Measurements from ENCODE around the gene PPP4C.
A peak's percentile ranks its signal among the peaks of the same experiment; 100 is the strongest.
"Not testable (repeated sequence)": the region's sequence is repeated elsewhere in the genome, so short reads cannot be mapped to it uniquely, and the experiment has no call there.

Gene PPP4C

GRCh38 chr16:30075503-30076275 is at the start of gene PPP4C:
TSS of gene PPP4C (plus strand) at chr16:30075994. CDS start at chr16:30076378, 384 bp downstream.
- peaks cover 46% of the 10 kb centered on the region for H3K4me1 Mint-ChIP-seq (ENCODE audit: low read depth)
- H3K27me3 Mint-ChIP-seq = no peaks in the 10 kb centered on the region
- H3K27ac Mint-ChIP-seq = peak within 1 kb of the TSS; percentile 97
- H3K4me3 Mint-ChIP-seq = peak within 1 kb of the TSS; percentile 89
- peak; percentile 93 for DNase-seq
- no peaks in the 10 kb centered on the region for H3K9me3 Mint-ChIP-seq
- peaks cover 85% of the 10 kb centered on the region for H3K36me3 Mint-ChIP-seq (ENCODE audit: low read depth)

GRCh38 chr16:30026449-30026848 is 49.3 kb upstream of the PPP4C start:
- Mint-ChIP-seq H3K9me3 (no peaks in the 10 kb centered on the region), H3K4me3 (no peak overlapping the region), H3K27me3 (peaks cover 45% of the 10 kb centered on the region), H3K36me3 (ENCODE audit: low read depth) (no peaks in the 10 kb centered on the region), H3K4me1 (ENCODE audit: low read depth) (peaks cover 5% of the 10 kb centered on the region), H3K27ac (no peak overlapping the region)
- DNase-seq = no peak

GRCh38 chr16:30027588-30028437 is 48.0 kb upstream of the PPP4C start:
- peaks cover 9% of the 10 kb centered on the region for H3K4me1 Mint-ChIP-seq (ENCODE audit: low read depth)
- no peaks in the 10 kb centered on the region for H3K9me3 Mint-ChIP-seq
- no peak overlapping the region for H3K4me3 Mint-ChIP-seq
- no peak for DNase-seq
- H3K27ac Mint-ChIP-seq = no peak overlapping the region
- H3K36me3 Mint-ChIP-seq (ENCODE audit: low read depth) = no peaks in the 10 kb centered on the region
- H3K27me3 Mint-ChIP-seq = peaks cover 55% of the 10 kb centered on the region

GRCh38 chr16:30028438-30029076 is 47.2 kb upstream of the PPP4C start:
- no peaks in the 10 kb centered on the region for H3K36me3 Mint-ChIP-seq (ENCODE audit: low read depth)
- H3K9me3 Mint-ChIP-seq = no peaks in the 10 kb centered on the region
- peaks cover 9% of the 10 kb centered on the region for H3K4me1 Mint-ChIP-seq (ENCODE audit: low read depth)
- no peak for DNase-seq
- H3K27me3 Mint-ChIP-seq = peaks cover 60% of the 10 kb centered on the region
- H3K27ac Mint-ChIP-seq = no peak overlapping the region
- no peak overlapping the region for H3K4me3 Mint-ChIP-seq

GRCh38 chr16:30030011-30030685 is 45.6 kb upstream of the PPP4C start:
- H3K36me3 Mint-ChIP-seq (ENCODE audit: low read depth) = no peaks in the 10 kb centered on the region
- no peak overlapping the region for H3K4me3 Mint-ChIP-seq

GRCh38 chr16:30030841-30031413 is 44.9 kb upstream of the PPP4C start, which contains the start of gene TLCD3B:
TSS of gene TLCD3B (minus strand) at chr16:30031271. CDS start at chr16:30030527, 744 bp downstream.
- Mint-ChIP-seq H3K9me3 (no peaks in the 10 kb centered on the region), H3K4me3 (no peak within 1 kb of the TSS), H3K4me1 (ENCODE audit: low read depth) (peaks cover 9% of the 10 kb centered on the region), H3K36me3 (ENCODE audit: low read depth) (no peaks in the 10 kb centered on the region), H3K27me3 (peaks cover 62% of the 10 kb centered on the region), H3K27ac (no peak within 1 kb of the TSS)
- DNase-seq = no peak

More at GRCh38 chr16:30030011-30030685, 45.6 kb upstream of the PPP4C start:
- no peaks in the 10 kb centered on the region for H3K9me3 Mint-ChIP-seq
- peaks cover 9% of the 10 kb centered on the region for H3K4me1 Mint-ChIP-seq (ENCODE audit: low read depth)
- peaks cover 62% of the 10 kb centered on the region for H3K27me3 Mint-ChIP-seq
- DNase-seq = no peak
- H3K27ac Mint-ChIP-seq = no peak overlapping the region

GRCh38 chr16:30031477-30031918 is 44.3 kb upstream of the PPP4C start:
- Mint-ChIP-seq H3K4me3 (no peak overlapping the region), H3K4me1 (ENCODE audit: low read depth) (peaks cover 9% of the 10 kb centered on the region), H3K9me3 (no peaks in the 10 kb centered on the region), H3K27ac (no peak overlapping the region), H3K36me3 (ENCODE audit: low read depth) (no peaks in the 10 kb centered on the region), H3K27me3 (peaks cover 61% of the 10 kb centered on the region)
- no peak for DNase-seq

- no peaks in the 10 kb centered on the region for H3K9me3 Mint-ChIP-seq
- no peak overlapping the region for H3K4me3 Mint-ChIP-seq
- peak; percentile 71 for DNase-seq
- no peak overlapping the region for H3K27ac Mint-ChIP-seq
- peaks cover 9% of the 10 kb centered on the region for H3K4me1 Mint-ChIP-seq (ENCODE audit: low read depth)
- H3K27me3 Mint-ChIP-seq = peaks cover 53% of the 10 kb centered on the region
- no peaks in the 10 kb centered on the region for H3K36me3 Mint-ChIP-seq (ENCODE audit: low read depth)
These were observed 43.5 kb upstream of the PPP4C start for GRCh38 chr16:30032083-30032819.

GRCh38 chr16:30033270-30033669 is 42.5 kb upstream of the PPP4C start:
- Mint-ChIP-seq H3K27ac (no peak overlapping the region), H3K4me3 (no peak overlapping the region), H3K4me1 (ENCODE audit: low read depth) (peaks cover 9% of the 10 kb centered on the region), H3K9me3 (no peaks in the 10 kb centered on the region), H3K36me3 (ENCODE audit: low read depth) (no peaks in the 10 kb centered on the region), H3K27me3 (peaks cover 43% of the 10 kb centered on the region)
- DNase-seq = no peak

GRCh38 chr16:30040221-30040620 is 35.6 kb upstream of the PPP4C start:
- H3K27ac Mint-ChIP-seq = no peak overlapping the region
- peaks cover 5% of the 10 kb centered on the region for H3K27me3 Mint-ChIP-seq
- no peaks in the 10 kb centered on the region for H3K4me1 Mint-ChIP-seq (ENCODE audit: low read depth)
- DNase-seq = no peak
- H3K36me3 Mint-ChIP-seq (ENCODE audit: low read depth) = no peaks in the 10 kb centered on the region
- no peaks in the 10 kb centered on the region for H3K9me3 Mint-ChIP-seq
- H3K4me3 Mint-ChIP-seq = no peak overlapping the region

- not testable (repeated sequence) for H3K27me3 Mint-ChIP-seq; H3K27ac Mint-ChIP-seq; DNase-seq; H3K36me3 Mint-ChIP-seq (ENCODE audit: low read depth); H3K4me3 Mint-ChIP-seq; H3K4me1 Mint-ChIP-seq (ENCODE audit: low read depth); H3K9me3 Mint-ChIP-seq
These were observed 35.1 kb upstream of the PPP4C start for GRCh38 chr16:30040690-30041089.

- H3K36me3 Mint-ChIP-seq (ENCODE audit: low read depth) = no peaks in the 10 kb centered on the region
- no peak overlapping the region for H3K27ac Mint-ChIP-seq
- DNase-seq = no peak
- peaks cover 5% of the 10 kb centered on the region for H3K27me3 Mint-ChIP-seq
- H3K9me3 Mint-ChIP-seq = no peaks in the 10 kb centered on the region
- no peaks in the 10 kb centered on the region for H3K4me1 Mint-ChIP-seq (ENCODE audit: low read depth)
- no peak overlapping the region for H3K4me3 Mint-ChIP-seq
These were observed 34.0 kb upstream of the PPP4C start for GRCh38 chr16:30041841-30042240.

- Mint-ChIP-seq H3K4me1 (ENCODE audit: low read depth) (no peaks in the 10 kb centered on the region), H3K4me3 (no peak overlapping the region), H3K9me3 (no peaks in the 10 kb centered on the region), H3K36me3 (ENCODE audit: low read depth) (no peaks in the 10 kb centered on the region), H3K27ac (no peak overlapping the region), H3K27me3 (peaks cover 3% of the 10 kb centered on the region)
- DNase-seq = no peak
These were observed 29.6 kb upstream of the PPP4C start for GRCh38 chr16:30046178-30046577.
